Muscle of back (tissue), 11 donors: ENCODE results near the gene DDIT4. TPM values are rescaled to one million over a fixed set of nuclear protein-coding genes. Genes with fewer than 3 reads are reported as not detected.
"Not testable (repeated sequence)": the region's sequence is repeated elsewhere in the genome, so short reads cannot be mapped to it uniquely, and the experiment has no call there.

ENCODE experiments used
- DNase-seq, 3 donors: peaks; one replicate each; pipeline versions ENCODE4 v3.0.0 to v3.0.0-alpha.2; 2013
- polyA plus RNA-seq, 10 donors: library from polyadenylated mRNA; unstranded; fragments of 120-200 nt; gene quantifications; one replicate each; pipeline ENCODE4 v1.2.1, GENCODE V29; 2013; ENCODE audit not compliant: insufficient read length in 10 of 10

The DDIT4 gene
- polyA plus RNA-seq, 10 donors = 34.0 to 77.5 (median 59.7) TPM

GRCh38 chr10:72285972-72286521, 12.3 kb downstream of the DDIT4 start:
- DNase-seq = no peak

DNA sequence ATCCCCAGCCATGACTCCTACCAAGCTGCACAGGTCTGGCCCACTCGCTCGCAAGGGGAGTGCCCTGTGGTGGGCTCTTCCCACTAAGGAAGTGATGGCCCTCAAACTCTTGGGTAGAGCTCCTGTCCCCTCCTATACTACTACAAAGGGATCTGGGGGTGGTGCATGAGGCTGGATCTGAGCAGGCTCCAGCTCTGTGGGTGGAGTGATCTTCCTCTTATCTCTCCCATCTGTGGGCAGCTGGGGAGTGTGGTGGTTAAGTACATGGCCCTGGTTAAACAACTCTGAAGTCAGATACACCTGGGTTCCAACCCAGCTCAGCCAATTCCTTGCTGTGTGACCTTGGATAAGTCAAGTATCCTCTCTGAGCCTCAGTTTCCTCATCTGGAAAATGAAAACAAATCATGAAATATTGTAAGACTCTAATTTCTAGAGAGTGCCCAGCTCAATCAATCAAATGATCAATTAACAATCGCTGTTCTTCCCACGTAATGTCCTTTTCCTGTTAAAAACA, 17.4 kb downstream of the DDIT4 start:
- DNase-seq = no peak

- DNase-seq = no peak
Observed at GRCh38 chr10:72292223-72292691, 18.5 kb downstream of the DDIT4 start.

DNA sequence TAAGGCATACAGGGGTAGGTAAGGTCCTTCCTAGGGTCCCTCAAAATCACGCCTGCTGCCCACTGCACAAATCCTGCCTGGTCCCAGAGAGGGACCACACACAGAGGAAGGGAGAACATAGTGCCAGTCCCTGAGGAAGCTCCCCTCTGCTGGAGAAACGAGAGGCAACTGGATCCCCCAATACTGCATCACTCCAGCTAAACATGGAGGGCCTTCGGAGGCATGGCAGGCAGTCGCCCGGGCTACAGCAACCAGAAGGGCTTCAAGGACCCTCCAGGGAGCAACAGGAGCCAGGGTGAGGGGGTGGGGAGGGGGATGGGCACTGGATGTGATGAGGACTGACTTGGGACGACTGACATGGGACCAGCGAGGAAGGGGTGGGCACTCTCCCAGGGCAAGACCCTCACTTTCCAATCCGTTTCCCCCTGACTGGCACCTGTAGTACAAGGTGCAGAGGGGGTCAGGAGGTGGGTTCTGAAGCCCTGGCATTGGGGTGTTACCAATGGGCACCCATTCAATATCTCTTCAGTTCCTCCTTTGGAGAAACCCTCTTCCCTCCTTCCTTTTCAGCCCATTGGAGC, 21.7 kb downstream of the DDIT4 start:
- no peak for DNase-seq

DNA sequence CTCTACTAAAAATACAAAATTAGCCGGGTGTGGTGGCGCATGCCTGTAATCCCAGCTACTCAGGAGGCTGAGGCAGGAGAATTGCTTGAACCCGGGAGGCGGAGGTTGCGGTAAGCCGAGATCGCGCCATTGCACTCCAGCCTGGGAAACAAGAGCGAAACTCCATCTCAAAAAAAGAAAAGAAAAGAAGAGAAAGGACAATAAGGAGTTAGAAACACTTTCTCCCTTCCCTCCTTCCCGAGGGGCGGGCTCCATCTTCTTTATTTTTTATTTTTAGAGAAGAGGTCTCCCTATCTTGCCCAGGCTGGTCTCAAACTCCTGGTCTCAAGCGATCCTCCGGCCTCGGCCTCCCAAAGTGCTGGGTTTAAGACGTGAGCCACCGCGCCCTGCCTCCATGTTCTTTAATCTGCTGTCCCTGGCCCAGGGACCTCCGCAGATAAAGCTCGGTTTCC, 23.1 kb downstream of the DDIT4 start:
- DNase-seq = not testable (repeated sequence)

- DNase-seq = peak; percentile 73 to 90 (median 89)
Observed at GRCh38 chr10:72297281-72297804, 23.6 kb downstream of the DDIT4 start.

DNA sequence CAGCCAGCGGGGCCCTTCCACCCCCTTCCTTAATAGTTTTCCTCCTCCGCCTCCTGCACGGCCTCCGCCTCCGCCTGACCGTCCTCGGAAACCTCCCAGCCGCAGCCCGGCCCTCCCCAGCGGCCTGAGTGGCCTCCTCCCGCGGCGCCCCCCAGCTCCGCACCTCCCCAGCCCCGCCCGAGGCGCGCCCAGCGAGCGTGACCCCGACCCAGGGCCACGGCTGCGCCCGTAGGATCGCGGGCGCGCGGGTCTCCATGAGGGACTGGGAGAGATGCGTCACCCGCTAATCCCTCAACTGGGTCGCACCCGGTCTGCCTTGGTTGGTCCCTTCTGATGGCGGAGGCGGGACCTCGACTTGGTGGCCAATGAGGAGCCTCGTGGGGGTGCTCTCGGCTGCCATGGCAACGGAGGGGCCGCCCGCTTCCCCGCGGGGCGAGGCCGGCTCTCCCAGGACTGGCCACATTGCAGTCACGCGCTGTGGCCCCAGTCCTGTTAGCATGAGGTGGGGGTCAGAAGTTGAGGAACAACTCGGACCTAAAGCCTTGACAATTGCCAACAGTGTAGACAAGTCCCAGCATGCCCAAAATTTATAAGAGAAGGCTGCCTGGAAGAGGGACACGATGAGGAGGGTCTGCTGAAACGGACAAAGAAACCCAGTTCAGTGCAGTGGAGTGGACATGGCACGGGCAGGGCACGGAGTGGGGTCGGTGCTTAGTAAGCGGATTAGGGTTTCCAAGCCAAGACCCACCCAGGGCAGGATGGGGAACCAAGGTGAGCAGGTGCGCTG, 24.3 kb downstream of the DDIT4 start:
- peak; percentile 95 to 98 (median 98) for DNase-seq

DNA sequence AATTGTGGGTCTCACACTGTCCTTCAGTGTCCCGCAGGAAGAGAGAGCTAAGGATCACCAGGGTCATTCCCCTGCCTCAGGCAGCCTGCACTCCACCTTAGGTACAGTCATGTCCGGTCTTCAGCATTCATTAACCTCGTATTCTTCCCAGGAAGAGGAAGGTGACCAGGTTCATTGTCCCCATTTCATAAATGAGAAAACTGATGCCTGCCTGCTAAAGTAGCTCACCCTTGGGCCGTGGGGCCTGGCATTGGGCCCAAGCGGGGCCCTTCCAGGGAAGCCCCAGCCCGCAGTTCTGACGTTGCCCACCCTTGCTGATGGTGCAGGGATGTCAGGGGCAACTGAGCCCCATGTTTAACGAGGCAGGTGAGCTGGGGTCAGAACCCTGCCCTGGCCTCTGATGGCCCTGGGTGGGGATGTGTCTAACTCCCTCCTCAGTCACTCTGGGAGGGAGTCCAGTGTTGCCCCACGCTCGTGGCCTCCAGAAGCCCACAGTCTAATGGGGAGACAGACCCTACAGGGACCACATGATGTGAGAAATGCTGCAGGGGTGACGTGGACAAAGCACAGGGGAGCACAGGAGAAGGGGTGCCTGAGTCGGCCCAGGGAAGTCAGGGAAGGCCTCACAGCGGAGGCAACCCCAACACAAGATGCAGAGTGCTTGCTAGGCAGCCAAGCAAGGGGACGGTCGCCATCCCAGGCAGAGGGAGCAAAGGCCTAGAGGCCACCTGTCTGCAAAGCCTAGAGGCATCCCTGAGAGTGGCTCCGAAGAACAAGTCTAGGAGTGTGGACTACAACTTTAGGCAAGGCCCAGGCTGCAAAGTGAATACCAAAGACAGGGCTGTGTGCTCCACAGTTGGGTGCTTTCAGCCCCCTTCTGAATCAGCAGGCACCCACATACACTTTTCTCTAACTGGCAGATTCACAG, 25.1 kb downstream of the DDIT4 start:
- DNase-seq = no peak

DNA sequence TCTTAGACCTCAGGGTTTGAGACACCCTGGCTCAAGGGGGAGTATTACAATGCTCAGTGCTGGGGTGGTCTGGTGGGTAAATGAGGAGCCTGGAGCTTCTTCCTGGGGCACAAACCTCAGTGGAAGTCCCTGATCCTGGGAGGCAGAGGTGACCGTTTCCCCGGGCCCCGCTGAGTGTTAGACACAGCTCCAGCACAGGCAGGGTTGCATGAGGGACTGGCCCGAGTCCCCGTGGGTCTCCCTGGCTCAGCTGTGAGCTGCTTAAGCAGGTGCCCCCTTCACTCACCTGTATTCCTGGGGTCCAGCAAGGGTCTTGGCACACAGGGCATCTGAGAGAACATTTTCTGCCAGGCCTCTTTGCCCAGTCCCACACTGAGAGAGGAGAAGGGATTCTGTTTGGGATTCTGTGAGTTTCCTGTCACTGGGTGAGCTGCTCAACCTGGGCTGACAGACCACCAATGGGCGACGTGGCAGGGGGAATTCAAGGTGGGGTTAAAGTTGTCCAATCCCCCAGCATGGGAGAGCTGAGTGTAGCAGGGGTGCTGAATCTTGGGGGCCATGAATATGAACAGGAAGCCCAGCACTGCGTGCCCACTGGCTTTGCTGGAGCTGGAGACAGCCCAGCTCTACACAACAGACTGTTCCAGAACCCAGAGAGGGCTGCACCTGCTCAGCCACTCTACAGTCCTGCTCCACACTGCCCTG, 29.9 kb downstream of the DDIT4 start:
- DNase-seq = no peak

GRCh38 chr10:72306215-72306760, 32.6 kb downstream of the DDIT4 start:
- DNase-seq = peak in 1 of 3 donors; percentile 9

DNA sequence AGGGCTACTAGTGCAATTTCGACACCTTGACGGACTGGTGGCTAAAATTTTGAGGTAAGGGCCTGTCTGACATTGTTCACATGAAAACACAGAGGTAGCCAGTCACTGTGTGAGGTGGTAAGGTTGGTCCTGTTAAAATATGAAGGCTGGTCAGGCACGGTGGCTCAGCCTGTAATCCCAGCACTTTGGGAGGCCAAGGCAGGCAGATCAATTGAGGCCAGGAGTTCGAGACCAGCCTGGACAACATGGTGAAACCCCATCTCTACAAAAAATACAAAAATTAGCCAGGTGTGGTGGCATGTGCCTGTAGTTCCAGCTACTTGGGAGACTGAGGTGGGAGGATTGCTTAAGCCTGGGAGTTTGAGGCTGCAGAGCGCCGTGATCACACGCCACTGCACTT, 34.0 kb downstream of the DDIT4 start:
- peak in 1 of 3 donors; percentile 0 for DNase-seq

GRCh38 chr10:72308320-72308987, 34.7 kb downstream of the DDIT4 start:
- peak in 1 of 3 donors; percentile 45 for DNase-seq

- peak in 2 of 3 donors; percentile 67 to 82 for DNase-seq
Observed at GRCh38 chr10:72309290-72310240, 35.8 kb downstream of the DDIT4 start.

DNA sequence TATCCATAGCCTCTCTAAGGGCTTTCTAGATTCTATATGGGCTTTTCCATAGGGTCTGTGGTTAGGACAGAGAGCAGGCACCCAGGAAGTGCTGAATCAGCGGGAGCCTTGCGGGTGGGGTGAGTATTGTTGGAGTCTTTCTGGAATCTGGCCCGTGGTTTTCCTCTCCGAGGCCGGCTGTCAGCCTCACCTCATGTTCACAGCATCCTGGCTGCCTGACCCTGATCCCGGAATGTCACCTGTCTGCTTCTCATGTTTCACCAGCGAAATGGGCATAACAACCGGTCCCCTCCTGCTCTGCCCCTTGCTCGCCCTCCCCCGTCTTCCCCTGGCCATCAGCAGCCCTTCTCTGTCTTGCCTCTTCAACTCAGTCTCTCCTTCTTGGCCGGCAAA, 36.5 kb downstream of the DDIT4 start:
- peak in 1 of 3 donors; percentile 38 for DNase-seq

DNA sequence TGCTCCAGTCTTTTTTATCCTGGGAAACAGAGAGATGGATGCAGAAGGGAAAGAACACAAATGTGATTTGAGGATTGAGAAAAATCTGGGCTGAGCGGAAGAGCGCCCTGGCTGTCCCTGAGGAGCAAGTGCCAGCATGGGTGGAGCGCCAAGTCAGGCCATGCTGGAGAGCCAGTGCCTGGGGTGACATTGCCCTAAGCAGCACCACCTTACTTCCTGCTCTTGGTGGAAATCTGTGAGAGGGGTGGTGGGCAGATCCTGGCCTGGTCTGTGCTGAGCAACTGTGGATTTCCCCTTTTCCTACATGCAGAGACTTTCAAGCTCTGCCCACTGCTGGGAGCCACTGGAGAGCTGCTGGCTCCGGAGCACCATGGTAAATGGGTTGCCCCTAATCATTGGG, 36.9 kb downstream of the DDIT4 start:
- DNase-seq = no peak

GRCh38 chr10:72311667-72312066, 37.9 kb downstream of the DDIT4 start:
- DNase-seq = no peak

DNA sequence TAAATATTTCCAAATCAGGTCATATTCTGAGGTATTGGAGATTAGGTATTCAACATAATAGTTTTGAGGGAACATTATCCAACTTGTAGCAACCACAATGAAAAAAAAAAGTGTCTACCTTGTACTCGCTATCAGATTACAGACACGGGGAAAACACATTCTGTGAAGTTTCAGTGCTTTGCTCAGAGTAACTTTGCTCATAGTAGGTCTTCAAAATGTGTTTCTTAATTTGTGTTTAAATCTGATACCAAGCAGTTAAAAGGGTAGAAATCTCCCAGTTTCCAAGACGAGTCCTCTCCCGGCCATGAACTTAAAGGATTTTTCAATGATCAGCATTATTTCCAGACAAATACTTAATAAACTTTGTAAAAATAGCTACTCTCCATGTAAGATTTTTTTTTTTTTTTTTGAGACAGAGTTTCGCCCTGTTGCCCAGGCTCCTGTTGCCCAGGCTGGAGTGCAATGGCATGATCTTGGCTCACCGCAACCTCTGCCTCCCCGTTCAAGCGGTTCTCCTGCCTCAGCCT, 39.2 kb downstream of the DDIT4 start:
- DNase-seq = no peak

- no peak for DNase-seq
Observed at GRCh38 chr10:72314263-72314662, 40.5 kb downstream of the DDIT4 start.
